Astrocyte of the spinal cord (primary cell): ENCODE measurements around the gene SFRP4.

Experiments
- DNase-seq: peaks from one replicate; pipeline ENCODE4 v3.0.0; 2011; ENCODE audit warnings: low read depth, low spot score
- H3K4me3 ChIP-seq: 2 replicates; pipeline ENCODE4 v1.5.1; 2011; ENCODE audit warnings: low read depth, mild to moderate bottlenecking, low read length, moderate library complexity
- in situ Hi-C: cut with HindIII; loops from 2 replicates; pipeline ENCODE4 v1.10.0; 2017; ENCODE audit warnings: low sequenced_read_pairs
- TF ChIP-seq, protein P1 (sequence below): IDR thresholded peaks from 2 replicates; pipeline ENCODE4 v1.5.1; 2012; ENCODE audit warnings: low read depth, mild to moderate bottlenecking, low read length, inconsistent platforms

SFRP4 gene

DNA sequence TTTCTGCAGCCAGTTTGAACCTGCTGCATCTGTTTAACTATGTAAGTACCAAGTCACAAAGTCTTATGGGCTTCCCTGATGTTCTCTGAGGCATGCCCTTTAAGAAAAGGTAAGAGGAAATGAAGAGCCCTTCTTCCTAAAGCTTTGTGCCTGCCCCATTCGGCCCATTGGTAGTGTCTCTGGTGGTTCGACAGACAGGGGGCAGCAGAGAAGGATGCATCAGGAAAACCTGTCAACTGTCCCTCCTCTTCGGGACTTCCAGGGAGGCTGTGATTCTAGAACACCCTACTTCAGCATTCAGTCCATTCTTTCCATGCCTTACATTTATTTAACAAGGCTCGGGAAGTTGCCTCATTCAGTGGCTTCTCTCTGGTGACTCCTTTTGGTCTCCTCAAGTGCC is 1.9 kb upstream of the SFRP4 start:
- H3K4me3 ChIP-seq: no peak overlapping the region
- TF ChIP-seq, protein P1, sequence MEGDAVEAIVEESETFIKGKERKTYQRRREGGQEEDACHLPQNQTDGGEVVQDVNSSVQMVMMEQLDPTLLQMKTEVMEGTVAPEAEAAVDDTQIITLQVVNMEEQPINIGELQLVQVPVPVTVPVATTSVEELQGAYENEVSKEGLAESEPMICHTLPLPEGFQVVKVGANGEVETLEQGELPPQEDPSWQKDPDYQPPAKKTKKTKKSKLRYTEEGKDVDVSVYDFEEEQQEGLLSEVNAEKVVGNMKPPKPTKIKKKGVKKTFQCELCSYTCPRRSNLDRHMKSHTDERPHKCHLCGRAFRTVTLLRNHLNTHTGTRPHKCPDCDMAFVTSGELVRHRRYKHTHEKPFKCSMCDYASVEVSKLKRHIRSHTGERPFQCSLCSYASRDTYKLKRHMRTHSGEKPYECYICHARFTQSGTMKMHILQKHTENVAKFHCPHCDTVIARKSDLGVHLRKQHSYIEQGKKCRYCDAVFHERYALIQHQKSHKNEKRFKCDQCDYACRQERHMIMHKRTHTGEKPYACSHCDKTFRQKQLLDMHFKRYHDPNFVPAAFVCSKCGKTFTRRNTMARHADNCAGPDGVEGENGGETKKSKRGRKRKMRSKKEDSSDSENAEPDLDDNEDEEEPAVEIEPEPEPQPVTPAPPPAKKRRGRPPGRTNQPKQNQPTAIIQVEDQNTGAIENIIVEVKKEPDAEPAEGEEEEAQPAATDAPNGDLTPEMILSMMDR: peak; percentile 26
- in situ Hi-C loops: loop anchor here (25.0 kb wide), 1 partner anchor 294 kb away; no protein-coding TSS in a partner anchor
- DNase-seq: no peak

DNA sequence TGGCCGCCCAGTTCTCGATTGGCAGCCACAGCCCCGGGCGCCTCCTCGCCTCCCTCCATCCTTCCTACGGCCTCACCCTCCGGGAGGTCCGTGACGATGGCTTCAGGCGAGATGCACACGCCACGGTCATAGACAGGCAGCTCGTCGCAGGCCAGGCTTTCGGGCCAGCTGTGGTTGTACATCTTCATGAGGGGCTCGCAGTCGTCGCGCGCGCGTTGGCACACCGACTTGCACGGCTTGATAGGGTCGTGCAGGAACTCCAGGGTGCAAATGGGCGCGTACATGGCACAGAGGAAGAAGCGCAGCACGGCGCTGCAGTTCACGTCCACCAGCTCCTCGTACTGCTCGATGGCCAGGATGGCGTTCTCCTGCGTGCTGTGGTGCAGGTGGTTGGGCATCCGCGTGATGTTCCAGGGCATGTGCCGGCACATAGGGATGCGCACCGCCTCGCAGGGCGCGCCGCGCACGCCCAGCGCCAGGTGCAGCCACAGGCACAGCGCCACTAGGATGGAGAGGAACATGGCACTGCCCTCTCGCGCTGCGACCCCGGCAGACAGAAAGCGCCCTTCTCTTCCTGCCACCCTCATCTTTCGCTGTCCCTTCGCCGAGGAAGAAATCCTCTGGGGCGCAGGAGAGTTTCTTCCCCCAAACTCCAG is 472 bp downstream of the SFRP4 start:
- H3K4me3 ChIP-seq: peak overlapping the region; percentile 60
- in situ Hi-C loops: loop anchor here (25.0 kb wide), 1 partner anchor 296 kb away; no protein-coding TSS in a partner anchor
- TF ChIP-seq, protein P1: no peak
- DNase-seq: no peak

DNA sequence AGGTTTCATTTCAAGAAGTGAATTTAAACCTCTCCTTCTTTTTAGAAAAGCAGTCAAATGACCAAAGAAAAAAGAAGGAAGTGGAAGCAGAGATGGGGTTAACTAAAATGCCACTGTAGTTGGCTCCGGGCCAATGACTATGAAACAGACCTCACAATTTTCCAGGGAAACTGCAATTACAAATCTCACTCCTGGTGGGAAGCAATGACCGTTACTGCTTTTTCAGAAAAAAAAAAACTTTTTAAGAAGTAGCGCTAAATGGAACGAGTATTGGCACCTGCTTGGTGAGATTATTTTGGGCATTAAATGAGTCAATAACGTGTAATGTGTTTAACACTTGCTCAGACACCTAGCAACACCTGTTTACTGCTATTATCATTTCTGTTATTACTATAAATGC is 1.2 kb downstream of the SFRP4 start:
- in situ Hi-C loops: loop anchor here (25.0 kb wide), 1 partner anchor 297 kb away; no protein-coding TSS in a partner anchor
- TF ChIP-seq, protein P1: no peak
- peak; percentile 42 for DNase-seq
- peak overlapping the region; percentile 60 for H3K4me3 ChIP-seq

DNA sequence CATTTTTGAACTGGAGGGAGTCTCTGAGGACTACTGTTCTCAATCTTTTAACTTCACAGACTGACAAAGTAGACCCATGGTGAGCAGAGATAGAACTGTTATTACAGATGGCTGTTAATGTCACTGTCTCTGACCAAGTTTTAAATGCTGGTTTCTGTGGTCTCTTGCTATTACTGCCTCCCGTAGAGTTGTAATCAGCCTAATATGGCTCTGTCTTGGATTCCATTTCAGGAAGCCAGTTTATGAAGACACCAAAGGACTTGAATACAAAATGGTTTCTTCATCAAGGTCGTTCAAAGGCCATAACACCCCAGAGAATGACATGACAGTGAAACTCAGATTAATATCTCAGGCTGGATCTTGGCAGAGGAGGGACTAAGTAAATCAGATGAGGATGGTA is 3.9 kb downstream of the SFRP4 start:
- no peak overlapping the region for H3K4me3 ChIP-seq
- DNase-seq: peak; percentile 89
- in situ Hi-C loops: loop anchor here (25.0 kb wide), 1 partner anchor 300 kb away; no protein-coding TSS in a partner anchor
- TF ChIP-seq, protein P1: no peak

DNA sequence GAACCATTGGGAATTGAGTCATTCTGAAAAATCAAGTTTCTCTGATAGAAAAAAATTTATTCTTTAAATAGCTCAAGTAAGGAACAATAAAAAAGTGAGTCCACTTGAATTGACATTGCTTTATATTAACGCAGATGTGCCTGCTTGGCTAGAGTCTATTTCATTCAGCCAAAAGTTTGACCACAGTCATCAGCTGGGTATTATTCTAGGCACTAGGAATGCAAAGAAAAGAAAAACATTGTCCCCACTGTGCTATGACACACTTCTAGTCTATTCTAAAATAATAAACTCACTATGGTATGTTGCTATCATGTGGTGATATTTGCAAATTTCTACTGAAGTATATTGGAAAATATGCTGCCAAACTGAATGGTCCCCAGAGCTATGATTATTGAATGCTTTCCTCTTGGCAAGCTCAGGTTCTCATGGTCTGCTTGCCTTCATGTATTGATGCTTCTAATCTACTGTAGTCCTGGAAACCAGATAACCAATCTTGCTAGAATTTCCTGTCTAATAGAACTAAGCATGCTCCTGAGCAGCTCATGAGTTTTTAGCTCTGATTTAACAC is 8.3 kb downstream of the SFRP4 start:
- no peak overlapping the region for H3K4me3 ChIP-seq
- in situ Hi-C loops: loop anchor here (25.0 kb wide), 1 partner anchor 304 kb away; no protein-coding TSS in a partner anchor
- TF ChIP-seq, protein P1: no peak
- peak; percentile 99 for DNase-seq

DNA sequence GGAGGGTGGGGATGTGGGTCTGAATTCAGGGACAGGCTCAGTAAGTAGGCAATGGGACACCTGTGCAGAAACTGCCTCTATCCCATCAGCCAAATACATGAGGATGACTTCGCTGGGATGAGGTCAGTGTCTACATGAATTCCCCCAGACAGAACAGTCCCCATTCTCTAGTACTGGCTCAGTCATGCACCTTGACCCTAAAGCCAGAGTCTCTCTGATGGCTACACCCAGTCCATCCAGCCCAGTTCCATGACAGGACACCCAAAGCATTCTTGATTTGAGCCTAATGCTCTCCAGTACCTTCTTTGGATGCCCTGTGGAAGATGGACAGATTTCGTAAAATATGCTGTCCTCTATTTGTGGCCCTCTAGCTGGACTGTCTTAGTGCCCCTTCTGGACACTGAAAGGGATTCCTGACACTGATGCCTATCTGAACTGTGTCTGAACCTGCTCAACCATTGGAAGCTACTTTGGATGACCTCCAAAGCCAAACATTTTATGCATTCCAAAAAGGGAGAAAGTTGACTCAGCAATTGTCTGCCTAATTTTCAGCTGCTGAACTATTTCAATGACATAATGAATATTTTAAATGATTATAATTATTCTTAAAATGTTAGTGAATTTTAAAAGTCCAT is 14.6 kb downstream of the SFRP4 start:
- no peak overlapping the region for H3K4me3 ChIP-seq
- TF ChIP-seq, protein P1: no peak
- in situ Hi-C loops: loop anchor here (25.0 kb wide), 1 partner anchor 310 kb away; no protein-coding TSS in a partner anchor
- DNase-seq: peak; percentile 74
